ENCODE results near the gene GPR153.

- TF ChIP-seq CTCF (IDR thresholded peaks at IDR 0.05) (no peak), POLR2AphosphoS5 (IDR thresholded peaks at IDR 0.05) (no peak)
Measured at GRCh38 chr1:6248161-6248776, 12.6 kb downstream of the GPR153 start.
